ENCODE data around the gene EFCAB14.

DNA sequence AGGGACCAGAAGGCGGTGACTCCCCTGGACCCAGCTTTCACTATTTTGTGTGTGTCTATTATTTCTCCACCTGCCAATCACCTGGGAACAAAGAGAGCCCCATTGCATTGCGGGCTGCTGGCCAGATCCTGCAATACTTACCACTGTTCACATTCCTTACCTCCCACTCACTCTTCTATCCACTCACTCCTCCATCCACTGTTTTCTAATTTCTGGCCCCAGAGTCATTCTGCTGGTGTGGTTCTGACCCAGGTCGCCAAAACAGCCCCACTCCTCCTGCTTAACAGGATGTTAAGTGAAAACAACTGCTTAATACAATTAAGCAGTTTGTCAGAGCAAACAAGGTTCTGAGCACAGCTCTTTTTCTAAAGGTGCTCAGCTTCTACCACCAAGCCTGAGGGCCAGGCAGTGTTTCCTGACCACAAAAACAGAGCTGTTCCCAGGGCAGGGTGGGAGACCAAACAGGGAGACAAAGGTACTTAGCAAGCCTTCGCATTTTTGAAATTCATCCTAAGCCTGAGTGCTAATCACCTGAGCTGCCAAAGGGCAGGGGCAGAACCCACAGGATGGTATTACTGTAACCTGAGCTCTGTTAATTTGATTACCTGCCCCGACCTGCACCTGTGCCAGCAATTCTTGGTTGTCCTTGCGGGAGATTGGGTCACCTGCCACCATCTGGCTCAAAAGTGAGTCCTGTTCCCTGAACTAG, 38.5 kb upstream of the EFCAB14 start:
- TF ChIP-seq, protein P1, sequence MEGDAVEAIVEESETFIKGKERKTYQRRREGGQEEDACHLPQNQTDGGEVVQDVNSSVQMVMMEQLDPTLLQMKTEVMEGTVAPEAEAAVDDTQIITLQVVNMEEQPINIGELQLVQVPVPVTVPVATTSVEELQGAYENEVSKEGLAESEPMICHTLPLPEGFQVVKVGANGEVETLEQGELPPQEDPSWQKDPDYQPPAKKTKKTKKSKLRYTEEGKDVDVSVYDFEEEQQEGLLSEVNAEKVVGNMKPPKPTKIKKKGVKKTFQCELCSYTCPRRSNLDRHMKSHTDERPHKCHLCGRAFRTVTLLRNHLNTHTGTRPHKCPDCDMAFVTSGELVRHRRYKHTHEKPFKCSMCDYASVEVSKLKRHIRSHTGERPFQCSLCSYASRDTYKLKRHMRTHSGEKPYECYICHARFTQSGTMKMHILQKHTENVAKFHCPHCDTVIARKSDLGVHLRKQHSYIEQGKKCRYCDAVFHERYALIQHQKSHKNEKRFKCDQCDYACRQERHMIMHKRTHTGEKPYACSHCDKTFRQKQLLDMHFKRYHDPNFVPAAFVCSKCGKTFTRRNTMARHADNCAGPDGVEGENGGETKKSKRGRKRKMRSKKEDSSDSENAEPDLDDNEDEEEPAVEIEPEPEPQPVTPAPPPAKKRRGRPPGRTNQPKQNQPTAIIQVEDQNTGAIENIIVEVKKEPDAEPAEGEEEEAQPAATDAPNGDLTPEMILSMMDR (IDR thresholded peaks at IDR 0.05) = no peak
- no peak for TF ChIP-seq EZH2phosphoT487 (IDR thresholded peaks at IDR 0.05)
- no peak for TF ChIP-seq EZH2 (IDR thresholded peaks at IDR 0.05)
